ENCODE results near the gene COX8A. TPM values are rescaled to one million over a fixed set of nuclear protein-coding genes. Genes with fewer than 3 reads are reported as not detected.

COX8A gene
- total and polyA plus RNA-seq, 2 of the 13 experiments (the other 11 are each of a cell fraction or from before 2014, with no cell fraction given) = 202 to 406 TPM

GRCh38 chr11:63929616-63930015 is 44.8 kb upstream of the COX8A start:
- H3K9ac ChIP-seq (ENCODE audit: insufficient read depth, low read depth, low read length) = no peak overlapping the region
- no peaks in the 10 kb centered on the region for H3K9me3 ChIP-seq (ENCODE audit: low read length)
- H2AFZ ChIP-seq (ENCODE audit: low read length) = no peak overlapping the region
- no peaks in the 10 kb centered on the region for H4K20me1 ChIP-seq (ENCODE audit: insufficient read depth, low read length)
- H3K4me3 ChIP-seq (replicated peaks in 1 of 3; ENCODE audit: insufficient read depth in 1 of 3, low read depth in 2 of 3, low read length in 3 of 3) = no peak overlapping the region
- ATAC-seq (no peak), DNase-seq (ENCODE audit: low spot score) (no peak), FAIRE-seq (no peak)
- H3K27me3 ChIP-seq (ENCODE audit: control insufficient read depth in 1 of 2, insufficient read depth in 2 of 2, low read length in 2 of 2) = no peaks in the 10 kb centered on the region; a peak in 1 of 5 replicates
- no peak for TF ChIP-seq ZNF607 (CRISPR knock-in tag; IDR thresholded peaks at IDR 0.05; ENCODE audit: borderline replicate concordance)
- TF ChIP-seq NFIB (CRISPR knock-in tag; IDR thresholded peaks at IDR 0.05; ENCODE audit: borderline replicate concordance) = no peak
- TF ChIP-seq RNF219 (CRISPR knock-in tag; IDR thresholded peaks at IDR 0.05) = no peak
- no peak for TF ChIP-seq ZNF605 (CRISPR knock-in tag; IDR thresholded peaks at IDR 0.05)
- TF ChIP-seq SP4 (CRISPR knock-in tag; IDR thresholded peaks at IDR 0.05) = no peak
- TF ChIP-seq SATB2 (CRISPR knock-in tag; IDR thresholded peaks at IDR 0.05) = no peak
- no peak for TF ChIP-seq ZNF567 (CRISPR knock-in tag; IDR thresholded peaks at IDR 0.05; ENCODE audit: borderline replicate concordance)
- no peak for TF ChIP-seq ZC3H4 (CRISPR knock-in tag; IDR thresholded peaks at IDR 0.05; ENCODE audit: borderline replicate concordance)
- TF ChIP-seq KDM6A (CRISPR knock-in tag; IDR thresholded peaks at IDR 0.05; ENCODE audit: low read depth) = no peak
- TF ChIP-seq ELK4 (CRISPR knock-in tag; IDR thresholded peaks at IDR 0.05; ENCODE audit: borderline replicate concordance) = no peak
- TF ChIP-seq POGZ (CRISPR knock-in tag; IDR thresholded peaks at IDR 0.05) = no peak
- TF ChIP-seq CEBPB (IDR thresholded peaks at IDR 0.05; ENCODE audit: borderline replicate concordance, low read depth, low read length) = no peak
- TF ChIP-seq CEBPG (CRISPR knock-in tag; IDR thresholded peaks at IDR 0.05) = no peak
- no peak for TF ChIP-seq CENPBD1 (CRISPR knock-in tag; IDR thresholded peaks at IDR 0.05; ENCODE audit: borderline replicate concordance, low read depth)
- TF ChIP-seq ZNF205 (CRISPR knock-in tag; IDR thresholded peaks at IDR 0.05) = no peak
- no peak for TF ChIP-seq SYNCRIP (IDR thresholded peaks at IDR 0.05; ENCODE audit: insufficient read depth, low read depth, low read length)
- no peak for TF ChIP-seq ZFP36L2 (CRISPR knock-in tag; IDR thresholded peaks at IDR 0.05)
- no peak for TF ChIP-seq IKZF1 (IDR thresholded peaks at IDR 0.05)
- no peak for TF ChIP-seq ZBTB10 (CRISPR knock-in tag; IDR thresholded peaks at IDR 0.05; ENCODE audit: borderline replicate concordance)
- TF ChIP-seq ZNF749 (CRISPR knock-in tag; IDR thresholded peaks at IDR 0.05; ENCODE audit: borderline replicate concordance) = no peak
- peaks cover 11% of the 10 kb centered on the region; the same call in 1 of the 2 replicates for H3K4me1 ChIP-seq (ENCODE audit: insufficient read depth, low read length)
- H3K36me3 ChIP-seq (replicated peaks in 1 of 2; ENCODE audit: control insufficient read depth in 1 of 2, insufficient read depth in 2 of 2, low read length in 2 of 2) = no peaks in the 10 kb centered on the region
- H3K27ac ChIP-seq (ENCODE audit: extremely low read length, insufficient read depth, low read length) = no peak overlapping the region
- ChIA-PET CTCF (ENCODE audit: low intra/inter-chr PET ratio, low total read pairs) (no interaction called here), POLR2A (no interaction called here)
- H3K79me2 ChIP-seq (ENCODE audit: insufficient read depth, low read length) = no peaks in the 10 kb centered on the region
- intact Hi-C loops (cut with micrococcal nuclease; ENCODE audit: unreplicated experiment) = no loop called here
- no TSS peak for BruUV-seq (replicated peaks)
- 53% methylated on average over 5 of the region's 5 CpGs for WGBS (ENCODE audit: low lambda C conversion rate)
- in situ Hi-C loops (cut with HindIII; ENCODE audit: extremely low pct_ligation_motif_present, low pct_unique_long_range_greater_than_20kb) = no loop called here
- H3K4me2 ChIP-seq (ENCODE audit: low read depth, low read length) = no peak overlapping the region

Data from HepG2 (cell line).